Neural crest cell (in vitro differentiated cells): ENCODE data around the gene ZNF593OS. TPM values are rescaled to one million over a fixed set of nuclear protein-coding genes. Genes with fewer than 3 reads are reported as not detected.

ENCODE experiments used
- DNase-seq: peaks from one replicate; pipeline ENCODE4 v3.0.0; 2021; ENCODE audit warnings: low read depth, mixed read lengths, low spot score
- H3K27ac Mint-ChIP-seq: one replicate; pipeline ENCODE4 v1.8.0; 2021; ENCODE audit warnings: mild to moderate bottlenecking, mixed read lengths; ENCODE audit not compliant: unreplicated experiment
- H3K27me3 Mint-ChIP-seq: 2 replicates; pipeline ENCODE4 v1.8.0; 2021; ENCODE audit warnings: low read depth, mild to moderate bottlenecking, mixed read lengths
- H3K36me3 Mint-ChIP-seq: 2 replicates; pipeline ENCODE4 v1.8.0; 2021; ENCODE audit warnings: low read depth, mild to moderate bottlenecking, mixed read lengths
- H3K4me1 Mint-ChIP-seq: 2 replicates; pipeline ENCODE4 v1.8.0; 2021; ENCODE audit warnings: mixed read lengths
- H3K4me3 Mint-ChIP-seq: one replicate; pipeline ENCODE4 v1.8.0; 2021; ENCODE audit warnings: mild to moderate bottlenecking, mixed read lengths
- H3K9me3 Mint-ChIP-seq: 2 replicates; pipeline ENCODE4 v1.8.0; 2021; ENCODE audit warnings: mixed read lengths
- total RNA-seq: library from RNA; stranded (reverse); gene quantifications from 2 replicates; pipeline ENCODE4 v1.2.1, GENCODE V29; 2021
- TF ChIP-seq, protein P1 (sequence below): fragments of 200-600 bp; sonication (generic); conservative IDR thresholded peaks from 2 replicates; pipeline ENCODE4 v1.5.0; 2021; ENCODE audit warnings: antibody characterized with exemption, mild to moderate bottlenecking

ZNF593OS gene
- total RNA-seq, 1 donor from 2014 or later: not detected

DNA sequence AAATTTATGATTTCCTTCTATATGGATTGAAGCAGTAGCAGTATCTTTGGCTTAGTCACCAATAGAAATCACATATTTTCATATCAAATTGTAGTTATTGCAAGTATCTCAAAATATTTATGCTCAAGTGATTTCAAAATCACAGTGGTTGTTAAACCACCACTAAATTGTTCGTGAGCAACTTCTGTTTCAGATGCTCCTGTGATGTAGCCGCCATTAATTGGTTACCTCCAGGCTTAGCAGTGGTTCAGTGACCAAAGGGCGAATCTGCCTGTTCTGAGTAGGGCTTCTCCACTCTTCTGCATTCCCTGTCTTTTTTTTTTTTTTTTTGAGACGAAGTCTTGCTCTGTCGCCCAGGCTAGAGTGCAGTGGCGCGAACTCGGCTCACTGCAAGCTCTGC lies 3.7 kb upstream of the ZNF593OS start:
- Mint-ChIP-seq H3K27me3 (no peaks in the 10 kb centered on the region), H3K4me3 (no peak overlapping the region), H3K4me1 (peaks cover 9% of the 10 kb centered on the region), H3K36me3 (no peaks in the 10 kb centered on the region), H3K9me3 (no peaks in the 10 kb centered on the region), H3K27ac (no peak overlapping the region)
- TF ChIP-seq, protein P1, sequence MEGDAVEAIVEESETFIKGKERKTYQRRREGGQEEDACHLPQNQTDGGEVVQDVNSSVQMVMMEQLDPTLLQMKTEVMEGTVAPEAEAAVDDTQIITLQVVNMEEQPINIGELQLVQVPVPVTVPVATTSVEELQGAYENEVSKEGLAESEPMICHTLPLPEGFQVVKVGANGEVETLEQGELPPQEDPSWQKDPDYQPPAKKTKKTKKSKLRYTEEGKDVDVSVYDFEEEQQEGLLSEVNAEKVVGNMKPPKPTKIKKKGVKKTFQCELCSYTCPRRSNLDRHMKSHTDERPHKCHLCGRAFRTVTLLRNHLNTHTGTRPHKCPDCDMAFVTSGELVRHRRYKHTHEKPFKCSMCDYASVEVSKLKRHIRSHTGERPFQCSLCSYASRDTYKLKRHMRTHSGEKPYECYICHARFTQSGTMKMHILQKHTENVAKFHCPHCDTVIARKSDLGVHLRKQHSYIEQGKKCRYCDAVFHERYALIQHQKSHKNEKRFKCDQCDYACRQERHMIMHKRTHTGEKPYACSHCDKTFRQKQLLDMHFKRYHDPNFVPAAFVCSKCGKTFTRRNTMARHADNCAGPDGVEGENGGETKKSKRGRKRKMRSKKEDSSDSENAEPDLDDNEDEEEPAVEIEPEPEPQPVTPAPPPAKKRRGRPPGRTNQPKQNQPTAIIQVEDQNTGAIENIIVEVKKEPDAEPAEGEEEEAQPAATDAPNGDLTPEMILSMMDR: no peak
- DNase-seq: no peak

DNA sequence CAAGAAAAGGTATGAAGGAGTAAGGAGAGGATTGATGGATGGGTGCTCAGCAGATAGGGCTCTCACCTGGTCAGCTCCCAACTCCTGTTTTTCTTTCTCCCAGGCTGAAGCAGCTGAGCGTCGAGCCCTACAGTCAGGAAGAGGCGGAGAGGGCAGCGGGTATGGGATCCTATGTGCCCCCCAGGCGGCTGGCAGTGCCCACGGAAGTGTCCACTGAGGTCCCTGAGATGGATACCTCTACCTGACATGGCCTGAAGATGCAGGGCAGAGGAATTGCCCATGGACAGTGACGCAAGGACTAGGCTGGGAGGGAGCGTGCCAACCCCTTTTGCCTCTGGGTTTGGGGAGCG lies 1.2 kb downstream of the ZNF593OS start:
- Mint-ChIP-seq H3K36me3 (no peaks in the 10 kb centered on the region), H3K27me3 (no peaks in the 10 kb centered on the region), H3K9me3 (no peaks in the 10 kb centered on the region), H3K27ac (peak overlapping the region; percentile 84), H3K4me1 (peaks cover 27% of the 10 kb centered on the region), H3K4me3 (peak overlapping the region; percentile 90)
- TF ChIP-seq, protein P1: no peak
- DNase-seq: no peak

DNA sequence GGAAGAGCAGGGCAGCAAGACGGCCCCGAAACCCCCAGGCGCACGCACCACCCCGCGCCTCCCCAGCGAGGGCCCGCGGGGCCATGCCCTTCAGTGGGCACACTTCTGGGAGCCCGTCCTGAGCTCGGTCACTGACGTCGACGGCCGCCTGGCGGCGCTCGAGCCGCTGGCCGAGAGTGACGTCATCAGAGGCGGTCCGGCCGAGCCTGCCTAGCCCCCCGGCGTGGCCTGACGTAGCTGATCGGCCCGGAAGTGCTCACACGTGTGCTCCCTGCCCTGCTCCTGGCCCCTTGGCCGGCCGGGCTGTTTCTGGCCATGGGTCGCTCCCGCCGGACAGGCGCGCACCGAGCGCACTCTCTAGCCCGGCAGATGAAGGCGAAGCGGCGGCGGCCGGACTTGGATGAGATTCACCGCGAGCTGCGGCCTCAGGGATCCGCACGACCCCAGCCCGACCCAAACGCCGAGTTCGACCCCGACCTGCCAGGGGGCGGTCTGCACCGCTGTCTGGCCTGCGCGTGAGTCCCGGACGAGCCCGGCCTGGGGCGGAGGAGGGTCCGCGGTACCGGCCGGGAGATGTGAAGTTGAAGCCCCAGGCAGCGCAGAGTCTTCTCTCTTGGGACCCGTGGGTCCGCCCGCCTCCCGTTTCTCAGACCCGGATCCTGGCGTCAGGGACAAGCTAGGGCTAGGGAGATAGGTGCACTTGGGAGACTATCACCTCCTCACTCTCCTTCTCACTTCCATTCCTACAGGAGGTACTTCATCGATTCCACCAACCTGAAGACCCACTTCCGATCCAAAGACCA lies 1.8 kb downstream of the ZNF593OS start, which contains the start of gene ZNF593:
Gene ZNF593, plus strand, starts transcription at position 240 of the 803 bp plus-strand sequence. Its CDS starts 76 bp downstream, at position 316.
- Mint-ChIP-seq H3K27me3 (no peaks in the 10 kb centered on the region), H3K4me1 (peaks cover 33% of the 10 kb centered on the region), H3K9me3 (no peaks in the 10 kb centered on the region), H3K36me3 (no peaks in the 10 kb centered on the region), H3K4me3 (peak within 1 kb of the TSS; percentile 90), H3K27ac (peak within 1 kb of the TSS; percentile 89)
- peak; percentile 89 for DNase-seq
- TF ChIP-seq, protein P1: peak; percentile 89

DNA sequence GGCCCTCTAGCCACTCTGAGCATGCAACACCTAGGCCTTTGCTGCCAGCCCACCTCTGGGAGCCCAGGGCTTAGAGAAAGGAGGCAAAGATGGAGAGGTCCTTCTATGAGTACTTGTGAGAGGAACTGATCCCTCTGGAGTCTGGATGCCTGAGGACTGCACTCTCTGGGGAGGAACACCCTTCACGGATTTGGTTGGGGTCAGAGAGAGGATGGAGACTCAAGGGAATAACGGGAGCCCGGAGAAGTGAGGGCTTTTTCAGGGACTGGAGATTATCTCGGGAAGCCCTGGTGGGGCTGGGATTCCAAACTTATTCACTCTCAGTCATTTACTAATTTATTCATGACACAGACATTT lies 2.5 kb downstream of the ZNF593OS start:
- H3K27ac Mint-ChIP-seq: peak overlapping the region; percentile 89
- H3K4me3 Mint-ChIP-seq: peak overlapping the region; percentile 90
- DNase-seq: no peak
- no peaks in the 10 kb centered on the region for H3K36me3 Mint-ChIP-seq
- H3K27me3 Mint-ChIP-seq: no peaks in the 10 kb centered on the region
- TF ChIP-seq, protein P1: no peak
- no peaks in the 10 kb centered on the region for H3K9me3 Mint-ChIP-seq
- H3K4me1 Mint-ChIP-seq: peaks cover 38% of the 10 kb centered on the region

- Mint-ChIP-seq H3K36me3 (no peaks in the 10 kb centered on the region), H3K4me1 (peaks cover 38% of the 10 kb centered on the region), H3K9me3 (no peaks in the 10 kb centered on the region), H3K27ac (peak within 1 kb of the TSS; percentile 89), H3K4me3 (peak within 1 kb of the TSS; percentile 90), H3K27me3 (no peaks in the 10 kb centered on the region)
- TF ChIP-seq, protein P1: no peak
- DNase-seq: peak; percentile 45
Observed at GRCh38 chr1:26168410-26169197, 3.0 kb downstream of the ZNF593OS start, which contains the start of gene C1orf232. Gene C1orf232 (minus strand): TSS chr1:26168963. CDS start chr1:26168499, 464 bp downstream.
